Measurements from ENCODE around the gene TGFBR3L.
"Not testable (repeated sequence)": the region's sequence is repeated elsewhere in the genome, so short reads cannot be mapped to it uniquely, and the experiment has no call there.

The TGFBR3L gene

DNA sequence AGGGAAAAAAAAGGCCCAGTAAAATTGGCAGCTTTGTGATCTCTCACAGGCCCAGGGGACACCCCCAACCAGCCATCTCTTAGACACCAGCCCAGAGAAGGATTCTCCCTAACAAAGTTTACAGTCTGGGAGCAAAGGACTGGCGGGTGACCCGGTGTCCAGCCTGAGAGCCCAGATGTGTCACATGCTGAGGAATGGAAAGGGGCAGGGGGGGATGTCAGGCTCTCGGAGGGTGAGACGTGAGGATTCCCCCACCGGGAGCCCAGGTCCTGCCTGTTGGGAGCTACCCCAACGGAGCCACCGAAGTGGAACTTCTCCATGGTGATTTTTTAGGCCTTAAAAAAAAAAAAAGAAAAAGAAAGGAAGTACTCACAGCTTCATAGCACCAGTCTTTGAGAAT lies 16.1 kb downstream of the TGFBR3L start:
- no peak for DNase-seq

DNA sequence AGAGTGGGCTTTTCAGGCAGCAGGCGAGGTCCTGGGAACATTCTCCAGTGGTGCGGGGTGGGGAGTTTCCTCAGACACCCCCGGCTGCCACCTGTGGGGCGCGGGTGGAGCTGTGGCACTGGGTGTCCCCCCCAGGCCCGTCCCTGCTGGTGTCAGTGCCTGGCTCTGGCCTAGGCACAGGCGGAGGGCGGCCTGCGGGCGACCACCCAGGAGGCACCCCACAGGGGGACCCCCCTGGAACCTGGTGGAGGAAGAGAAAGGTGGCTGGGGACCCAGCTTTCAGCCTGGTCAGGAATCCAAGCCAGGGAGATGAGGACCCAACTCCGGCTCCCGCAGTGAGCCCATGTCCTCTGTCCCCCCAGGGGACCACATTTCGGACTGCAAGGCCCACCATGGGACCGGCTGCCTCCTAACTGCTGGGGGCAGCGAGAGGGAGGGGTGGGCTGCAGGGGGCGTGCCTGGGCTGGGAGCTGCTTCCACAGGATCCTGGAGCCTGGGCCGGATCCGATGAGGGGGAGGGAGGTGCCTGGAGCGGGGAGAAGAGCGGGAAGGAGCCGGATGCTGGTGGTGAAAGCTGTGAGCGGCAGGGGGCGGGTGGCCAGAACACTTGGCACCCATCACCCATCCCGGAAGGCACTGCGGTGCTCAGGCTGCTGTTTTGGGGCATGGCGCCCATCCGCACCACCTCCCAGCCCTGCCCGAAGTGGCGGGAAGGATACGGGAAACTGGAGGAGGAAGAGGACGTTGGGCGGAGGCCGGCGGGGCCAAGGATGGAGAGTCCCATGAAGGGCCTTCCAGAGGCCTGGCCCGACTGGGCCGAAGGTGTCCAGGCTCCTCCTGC lies 16.8 kb downstream of the TGFBR3L start:
- no peak for DNase-seq

DNA sequence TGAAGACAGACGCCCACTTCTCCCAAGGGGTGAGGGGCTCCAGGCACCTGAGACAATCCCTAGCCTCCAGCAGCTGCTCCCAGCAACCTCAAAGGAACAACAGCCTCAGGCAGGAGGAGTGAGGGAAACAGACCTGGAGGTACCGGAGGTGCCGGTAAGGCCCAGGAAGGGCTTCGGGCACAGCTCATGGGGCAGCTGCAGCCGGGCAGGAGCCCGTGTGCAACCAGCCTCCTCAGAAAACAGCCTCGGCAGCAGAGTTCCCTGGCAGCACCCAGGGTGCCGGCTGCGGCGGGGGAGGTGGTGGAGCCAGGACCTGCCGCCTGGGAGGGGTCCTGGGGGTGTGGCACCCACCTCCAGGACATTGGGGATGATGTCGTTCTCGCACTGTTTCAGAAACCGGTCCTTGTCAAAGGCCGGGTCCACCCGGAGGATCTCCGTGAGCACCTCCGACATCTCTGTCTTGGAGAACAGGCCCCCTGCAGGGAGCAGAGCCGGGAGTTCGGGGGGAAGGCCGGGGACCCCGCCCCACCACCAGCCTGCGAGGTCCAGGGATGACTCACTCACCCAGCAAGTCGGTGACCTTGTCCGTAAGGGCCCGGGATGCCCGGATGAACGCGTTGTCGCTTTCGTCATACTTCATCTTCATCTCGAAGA lies 17.8 kb downstream of the TGFBR3L start:
- no peak for DNase-seq

DNA sequence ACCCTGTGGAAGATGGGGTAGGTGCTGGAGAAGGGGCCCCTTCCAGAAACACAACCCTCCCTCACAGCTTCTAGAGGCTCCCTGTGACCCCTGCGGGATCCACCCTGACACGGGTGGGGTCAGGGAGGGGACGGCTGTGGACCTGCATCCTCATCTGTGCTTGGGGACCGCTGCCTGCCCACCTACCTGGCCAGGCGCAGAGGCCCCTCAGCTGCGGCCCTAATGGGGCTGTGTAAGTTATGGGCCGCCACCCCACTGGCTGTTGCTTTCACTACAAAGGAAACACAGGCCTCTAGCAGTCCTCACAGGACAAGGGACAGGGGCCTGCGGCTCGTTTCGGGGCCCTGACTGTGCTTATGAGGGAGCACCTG lies 18.3 kb downstream of the TGFBR3L start:
- no peak for DNase-seq

DNA sequence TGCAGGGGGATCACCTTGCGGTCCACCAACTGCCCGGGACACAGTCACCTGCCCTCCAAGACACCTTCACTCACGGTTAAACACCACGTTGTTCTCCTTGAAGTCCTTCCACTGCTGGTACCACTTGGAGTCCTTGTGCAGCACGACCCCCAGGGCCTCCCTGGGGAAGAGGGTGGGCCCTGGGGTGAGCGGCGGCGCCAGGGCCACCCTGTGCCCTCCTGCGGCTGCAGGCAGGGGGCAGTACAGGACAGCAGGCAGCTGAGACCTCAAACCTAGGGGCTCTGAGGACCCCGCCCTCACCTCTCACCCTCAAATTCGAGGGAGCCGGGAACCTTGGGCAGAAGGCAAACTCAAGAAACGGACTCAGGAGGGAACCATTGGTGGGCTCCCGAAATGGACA lies 18.8 kb downstream of the TGFBR3L start:
- DNase-seq: no peak

DNA sequence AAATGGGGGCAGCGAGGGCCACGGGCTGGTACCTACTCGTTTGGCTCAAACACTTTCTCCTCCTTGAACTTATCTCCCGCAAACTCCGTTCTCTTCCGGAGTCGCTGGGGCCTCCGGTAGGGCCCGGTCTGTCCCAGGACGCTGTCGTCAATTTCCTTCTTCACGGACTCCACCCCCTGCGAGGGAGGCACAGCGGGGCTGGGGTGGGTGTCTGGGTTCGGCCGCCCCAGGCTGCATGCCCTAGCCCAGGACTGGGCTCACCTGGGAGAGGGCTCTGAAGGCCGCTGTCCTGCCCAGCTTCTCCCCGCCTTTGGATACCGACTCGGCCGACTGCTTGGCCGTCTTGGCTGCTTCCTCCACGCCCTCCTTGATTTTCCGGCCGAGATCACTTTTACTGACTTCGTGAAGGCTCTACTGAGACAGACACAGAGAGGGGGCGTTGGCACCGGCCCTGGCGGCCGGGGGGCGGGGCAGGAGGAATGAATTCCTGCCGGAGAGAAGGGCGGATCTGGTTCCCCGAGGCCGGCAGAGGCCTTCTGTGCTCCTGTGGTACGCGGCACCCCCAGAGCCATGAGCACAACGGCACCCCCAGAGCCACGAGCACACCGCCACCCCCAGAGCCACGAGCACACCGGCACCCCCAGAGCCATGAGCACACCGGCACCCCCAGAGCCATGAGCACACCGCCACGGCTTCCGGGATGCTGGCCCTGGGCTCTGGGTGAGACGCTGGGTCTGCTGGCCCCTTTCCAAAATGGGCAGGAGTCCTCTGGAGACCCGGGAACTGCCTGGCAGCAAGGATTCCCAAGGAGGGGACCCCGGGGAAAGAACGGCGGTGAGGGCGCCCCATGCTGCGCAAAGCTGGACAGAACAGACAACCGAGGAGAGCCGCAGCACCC lies 19.4 kb downstream of the TGFBR3L start:
- DNase-seq: no peak

DNA sequence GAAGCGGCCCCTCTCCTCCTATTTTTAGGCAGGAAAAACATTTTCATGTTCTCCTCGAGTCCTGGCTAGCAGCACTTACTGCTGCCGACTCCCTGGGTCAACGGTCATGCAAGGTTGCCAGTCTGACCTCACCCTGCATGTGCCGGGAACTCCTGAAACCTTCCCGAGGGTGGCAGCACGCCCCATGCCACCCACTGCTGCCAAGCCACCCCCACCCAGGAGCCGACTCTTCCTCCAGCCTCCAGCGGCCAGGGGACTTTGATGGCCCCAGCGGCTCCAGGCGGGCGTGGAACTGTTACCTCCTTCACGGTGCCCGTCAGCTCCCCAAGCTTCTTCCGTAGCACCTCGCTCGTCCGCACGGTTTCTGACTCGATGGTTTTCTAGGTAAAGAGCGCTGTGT lies 20.1 kb downstream of the TGFBR3L start:
- DNase-seq: no peak

DNA sequence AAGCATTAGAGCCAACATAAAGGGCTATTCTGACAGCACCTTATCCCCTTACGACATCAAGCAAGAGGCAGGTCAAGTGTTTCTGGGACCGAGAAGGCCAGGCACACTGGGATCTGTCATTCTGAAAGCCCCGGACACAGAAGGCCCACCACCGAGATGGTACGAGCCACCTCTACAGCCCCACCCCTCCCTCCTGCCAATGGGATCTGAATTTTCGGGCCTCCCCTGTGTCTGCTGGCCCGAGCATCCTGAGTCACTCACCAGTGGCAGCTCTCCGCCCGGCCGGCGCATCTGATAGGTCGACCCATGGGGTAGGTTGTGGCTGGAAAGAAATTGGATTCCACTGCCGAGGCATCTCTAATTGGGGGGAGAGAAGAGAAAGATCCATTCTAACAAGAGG lies 26.2 kb downstream of the TGFBR3L start:
- no peak for DNase-seq

DNA sequence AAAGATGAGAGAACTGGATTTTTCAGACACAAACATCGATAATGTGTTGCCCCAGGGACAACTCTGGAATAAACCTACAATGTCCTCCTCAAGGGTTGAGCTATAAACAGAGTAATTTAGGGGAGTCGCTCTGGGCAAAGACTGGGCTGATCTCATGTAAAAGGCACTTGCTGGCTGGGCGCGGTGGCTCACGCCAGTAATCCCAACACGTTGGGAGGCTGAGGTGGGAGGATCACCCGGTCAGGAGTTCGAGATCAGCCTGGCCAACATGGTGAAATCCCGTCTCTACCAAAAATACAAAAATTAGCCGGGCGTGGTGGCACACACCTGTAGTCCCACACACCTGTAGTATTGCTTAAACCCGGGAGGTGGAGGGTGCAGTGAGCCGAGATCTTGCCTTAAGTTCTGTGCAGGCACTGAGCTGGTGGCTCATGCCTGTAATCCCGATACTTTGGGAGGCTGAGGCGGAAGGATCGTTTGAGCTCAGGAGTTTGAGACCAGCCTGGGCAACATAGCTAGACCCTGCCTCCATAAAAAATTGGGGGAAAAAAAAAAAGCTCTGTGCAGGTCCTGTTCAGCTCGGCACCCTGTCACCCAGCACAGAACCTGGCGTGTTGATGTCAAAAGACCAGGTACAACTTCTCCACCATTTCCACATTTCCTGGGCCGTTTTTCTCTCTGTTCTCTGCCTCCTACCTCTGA lies 27.4 kb downstream of the TGFBR3L start:
- DNase-seq: no peak

DNA sequence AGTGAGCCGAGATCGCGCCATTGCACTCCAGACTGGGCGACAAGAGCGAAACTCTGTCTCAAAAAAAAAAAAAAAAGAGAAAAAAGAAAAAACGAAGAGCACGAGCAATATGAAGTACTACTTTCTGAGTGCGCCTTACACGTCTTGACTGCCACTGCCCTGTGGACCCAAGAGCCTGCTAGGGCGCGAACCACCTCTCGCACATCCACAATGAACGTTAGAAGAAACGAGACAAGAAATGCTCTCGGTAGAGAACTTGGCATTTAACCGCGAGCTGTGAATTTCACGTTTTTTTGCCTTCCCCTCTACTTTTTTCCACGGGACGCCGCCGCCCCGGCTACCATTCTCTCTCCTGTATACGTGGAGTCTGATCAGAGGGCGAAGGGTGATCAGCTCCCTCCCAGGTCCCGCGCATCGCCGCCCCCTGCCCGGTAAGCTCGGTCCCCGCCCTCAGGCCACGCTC lies 28.4 kb downstream of the TGFBR3L start:
- no peak for DNase-seq

DNA sequence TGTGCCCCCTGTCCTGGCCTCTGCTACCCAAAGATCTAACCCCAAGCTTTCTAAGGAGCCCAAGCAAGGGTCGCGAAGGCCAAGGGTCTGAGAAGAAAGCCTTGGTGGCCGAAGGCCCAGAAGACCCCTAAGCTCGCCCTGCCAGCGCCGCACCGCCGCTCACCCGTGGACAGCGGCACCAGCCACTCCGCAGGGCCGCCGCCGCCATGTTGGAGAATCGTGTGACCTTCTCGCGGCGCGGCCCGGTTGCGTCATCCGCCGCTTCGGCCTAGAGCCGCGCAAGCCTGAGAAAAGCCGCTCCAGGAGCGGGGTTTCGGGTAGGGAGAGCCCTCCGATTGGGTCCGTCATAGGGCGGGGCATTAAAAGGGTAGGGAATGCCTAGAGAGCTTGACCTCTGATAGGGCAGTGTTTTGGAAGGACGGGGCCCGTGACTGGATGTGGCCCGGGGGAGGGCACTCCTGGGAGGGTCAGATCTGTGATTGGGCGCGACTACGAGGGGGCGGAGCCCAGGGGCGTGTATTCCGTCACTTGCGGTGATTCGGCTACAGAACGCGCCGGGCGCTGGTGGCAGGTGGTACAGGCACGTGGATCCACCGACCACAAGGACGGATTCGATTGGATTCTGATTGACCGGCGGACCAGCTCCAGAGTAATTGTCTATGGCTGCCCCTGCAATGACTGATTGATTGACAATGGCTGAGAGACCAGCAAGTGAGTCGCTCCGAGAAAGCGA lies 29.0 kb downstream of the TGFBR3L start, which contains the start of gene TIMM44:
TIMM44 (minus strand) TSS at position 223 of the 733 bp plus-strand sequence; CDS start at position 208, 15 bp downstream.
- DNase-seq: peak; percentile 100

DNA sequence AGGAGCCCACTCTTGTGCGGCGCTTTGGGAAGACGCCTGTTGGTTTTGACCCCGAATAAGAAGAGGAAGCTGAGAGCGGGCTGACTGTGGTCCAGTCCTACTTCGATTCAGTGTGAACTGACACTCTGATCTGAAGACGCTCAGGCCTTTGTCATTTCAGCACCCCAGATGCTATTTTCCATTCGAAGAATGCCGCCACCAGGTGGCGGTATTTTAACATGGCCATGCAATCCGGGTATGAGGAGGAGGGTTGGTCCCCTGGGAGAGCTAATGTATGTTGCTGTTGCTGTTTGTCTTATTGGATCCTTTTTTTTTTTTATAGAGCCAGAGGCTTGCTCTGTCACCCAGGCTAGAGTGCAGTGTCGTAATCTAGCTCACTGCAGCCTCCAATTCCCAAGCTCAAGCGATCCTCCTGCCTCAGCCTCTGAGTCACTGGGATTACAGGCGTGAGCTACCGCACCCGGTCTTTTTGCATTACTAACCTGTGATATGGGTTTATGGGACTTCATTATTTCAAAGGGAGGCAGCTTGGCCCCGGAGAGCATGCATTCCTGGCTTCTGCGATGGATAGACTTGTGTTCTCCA lies 29.6 kb downstream of the TGFBR3L start:
- peak; percentile 91 for DNase-seq

DNA sequence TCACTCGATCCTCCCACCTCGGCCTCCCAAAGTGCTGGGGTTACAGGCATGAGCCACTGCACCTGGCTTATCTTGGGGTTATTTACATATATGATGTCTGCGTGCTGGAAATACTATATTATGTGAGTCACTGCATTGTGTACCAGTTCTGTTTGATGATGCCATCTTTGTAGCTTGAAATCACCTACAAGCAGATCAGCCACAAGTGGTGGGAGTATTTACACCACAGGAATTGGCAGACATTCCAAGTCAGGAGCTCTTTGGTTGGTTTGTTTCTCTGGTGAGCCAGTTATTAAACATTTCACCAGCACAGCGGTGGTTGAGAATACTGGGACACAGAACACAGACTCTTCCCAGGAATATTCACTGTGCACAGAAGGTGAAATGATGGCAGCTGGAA lies 33.3 kb downstream of the TGFBR3L start:
- DNase-seq: no peak

DNA sequence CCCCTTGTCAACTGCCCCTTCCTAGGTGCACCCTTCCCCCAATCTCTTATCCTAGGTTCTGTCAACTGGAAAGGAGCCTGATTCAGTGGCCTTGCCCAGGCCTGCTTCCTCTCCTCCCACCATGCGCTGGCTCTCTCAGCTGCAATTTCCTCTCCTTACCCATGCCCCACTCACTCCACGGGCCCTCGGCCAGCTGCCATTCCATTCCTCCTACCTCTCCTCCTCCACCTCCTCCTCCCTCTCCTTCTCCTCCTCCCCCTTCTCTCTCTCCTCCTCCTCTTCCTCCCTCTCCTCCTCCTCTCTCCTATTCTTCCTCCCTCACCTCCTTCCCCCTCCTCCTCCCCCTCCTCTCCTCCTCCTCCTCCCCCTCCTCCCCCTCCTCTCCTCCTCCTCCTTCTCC lies 38.4 kb downstream of the TGFBR3L start:
- DNase-seq: peak; percentile 47

DNA sequence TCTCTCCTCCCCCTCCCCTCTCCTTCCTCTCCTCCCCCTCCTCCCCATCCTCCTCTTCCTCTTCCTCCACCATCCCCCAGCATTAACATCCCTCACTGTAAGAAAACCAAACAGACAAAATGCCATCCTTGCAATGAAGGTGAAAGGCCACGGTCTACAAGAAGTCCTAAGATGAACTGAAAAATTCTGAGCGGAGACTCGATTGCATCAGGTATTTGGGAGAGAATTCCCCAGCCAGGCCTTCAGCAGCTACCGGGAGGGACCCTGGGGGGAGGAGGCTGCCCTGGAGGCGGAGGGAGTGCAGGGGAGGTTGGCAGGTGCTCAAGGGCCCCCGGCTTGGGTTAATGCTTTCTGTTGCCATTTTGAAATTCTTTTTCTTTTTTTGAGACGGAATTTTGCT lies 38.9 kb downstream of the TGFBR3L start:
- DNase-seq: no peak

DNA sequence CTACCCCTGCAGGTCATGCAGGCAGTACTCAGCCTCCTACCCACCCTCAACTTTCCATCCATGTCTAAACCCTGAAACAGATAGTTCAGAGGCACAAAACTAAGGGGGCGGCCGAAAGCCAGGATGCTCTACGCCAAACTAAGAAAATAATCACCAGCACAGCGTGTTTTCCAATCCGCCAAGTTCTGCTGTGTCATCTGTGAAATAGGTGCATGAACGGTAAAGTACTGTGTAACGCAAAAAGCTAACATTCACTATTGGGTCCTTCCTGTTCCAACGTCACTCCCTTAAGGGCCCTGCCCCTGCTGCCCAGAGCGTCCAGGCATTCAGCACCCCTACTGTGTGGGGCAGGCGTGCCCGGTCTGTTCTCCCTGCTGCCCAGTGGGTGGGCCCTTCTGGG lies 41.1 kb downstream of the TGFBR3L start:
- no peak for DNase-seq

DNA sequence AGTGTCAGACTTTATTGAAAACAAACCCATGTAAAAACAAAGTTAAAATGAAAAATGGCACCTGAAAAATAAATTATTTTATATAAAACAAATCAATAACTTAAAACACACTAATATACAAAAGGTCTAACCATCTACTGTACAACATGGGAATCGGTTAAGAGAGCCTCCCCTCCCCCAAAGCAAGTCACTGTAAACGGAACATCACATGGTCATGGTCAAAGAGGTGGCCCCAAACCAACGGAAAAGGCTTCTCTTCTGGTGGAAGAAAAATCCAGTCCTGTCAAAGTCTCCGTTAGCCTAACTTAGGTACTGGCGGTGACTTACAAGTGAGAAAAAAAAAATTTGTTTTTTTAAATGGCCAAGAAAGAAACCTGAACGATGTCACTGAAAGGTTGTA lies 44.6 kb downstream of the TGFBR3L start:
- no peak for DNase-seq

DNA sequence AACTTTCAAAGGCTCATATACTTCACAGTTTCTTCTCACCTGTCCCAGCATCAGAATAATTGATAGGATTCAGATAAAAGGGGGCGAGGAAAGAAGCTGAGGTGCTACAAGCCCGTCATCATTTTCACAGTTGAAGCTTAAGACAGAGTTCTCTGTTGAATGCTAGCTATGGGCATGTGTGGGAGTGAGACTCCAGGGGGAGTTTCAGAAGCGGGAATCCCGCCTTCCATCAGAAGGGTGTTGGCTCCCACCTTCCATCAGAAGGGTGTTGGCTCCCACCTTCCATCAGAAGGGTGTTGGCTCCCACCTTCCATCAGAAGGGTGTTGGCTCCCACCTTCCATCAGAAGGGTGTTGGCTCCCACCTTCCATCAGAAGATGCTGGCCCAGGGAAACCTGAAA lies 46.5 kb downstream of the TGFBR3L start:
- DNase-seq: not testable (repeated sequence)

DNA sequence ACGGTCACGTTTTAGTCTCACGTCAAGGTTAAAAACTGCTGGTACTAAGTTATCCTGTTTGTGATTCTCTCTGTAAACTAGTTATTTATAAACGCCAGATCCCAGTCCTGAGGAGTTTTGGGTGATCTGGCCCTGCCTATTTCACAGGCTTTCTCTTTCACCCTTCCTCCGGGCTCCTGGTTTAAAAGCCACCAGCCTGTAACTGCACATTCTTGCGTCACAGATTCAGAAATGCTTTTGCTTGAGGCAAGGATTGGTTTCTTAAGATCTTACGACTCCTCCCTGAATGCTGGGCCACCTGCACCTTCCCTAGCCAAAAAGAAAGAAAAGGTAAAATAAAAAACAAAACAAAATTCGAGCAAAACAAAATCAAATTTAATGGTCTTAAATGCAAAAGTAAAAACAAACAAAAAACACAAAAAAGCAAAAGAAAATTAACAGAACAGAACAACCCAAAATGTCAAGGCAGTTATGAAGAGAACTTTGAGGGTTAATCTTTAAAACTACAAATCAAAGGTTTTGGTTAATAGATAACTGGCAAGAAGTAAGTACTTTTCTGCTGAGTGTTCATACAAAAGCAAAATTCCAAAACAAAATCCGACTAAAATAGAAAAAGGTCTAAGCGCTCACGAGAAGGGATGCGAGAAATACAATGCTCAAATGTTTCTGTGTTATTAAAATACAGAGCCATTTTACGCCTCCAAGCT lies 47.4 kb downstream of the TGFBR3L start:
- no peak for DNase-seq

DNA sequence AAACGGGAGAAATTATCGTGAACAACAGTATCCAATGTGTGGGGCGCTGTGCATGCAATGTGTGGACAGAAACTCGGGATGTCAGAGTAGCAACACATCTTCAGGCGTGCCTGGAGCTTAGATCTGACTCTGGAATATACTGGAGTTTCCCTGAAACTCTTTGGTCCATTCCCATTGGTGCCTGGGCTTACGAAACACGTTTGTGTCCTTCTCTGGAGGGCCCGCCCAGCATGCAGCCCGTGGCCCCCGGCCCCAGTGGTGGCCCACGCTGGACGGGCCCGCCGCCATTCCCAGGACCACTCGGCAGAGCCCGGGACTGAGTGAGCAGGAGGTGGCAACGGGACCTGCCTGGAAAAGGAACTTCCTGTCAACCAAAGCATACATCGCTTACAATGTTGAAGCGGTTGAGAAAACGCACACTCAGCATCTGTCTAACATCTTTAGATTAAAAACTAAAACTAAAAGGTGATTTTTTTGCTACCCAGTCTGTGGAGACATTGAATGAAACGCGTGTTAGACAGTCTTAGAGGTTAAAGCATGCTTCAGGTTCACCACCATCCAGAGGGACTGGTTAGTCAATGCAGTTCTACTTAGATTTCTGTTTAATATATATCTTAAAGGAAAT lies 48.1 kb downstream of the TGFBR3L start:
- no peak for DNase-seq

Data from EL (cell line).